Right lobe of liver (tissue), 4 donors: ENCODE results near the gene DHRS9.

ENCODE experiments used
- CTCF ChIP-seq, 4 donors: fragments of 200-600 bp in 3 of 4; fragments of 450-650 bp in 1 of 4; IDR thresholded peaks; one replicate each; pipeline versions ENCODE4 v1.5.1 to v1.8.0; 2016 to 2022; ENCODE audit warnings: antibody characterized with exemption in 4 of 4, mild to moderate bottlenecking in 2 of 4
- POLR2A ChIP-seq: fragments of 450-650 bp; IDR thresholded peaks from one replicate; pipeline ENCODE4 v1.6.1; 2017; ENCODE audit warnings: antibody characterized with exemption, mild to moderate bottlenecking
- donor health status: DM: no; HTN: no; CAD: no.
- donor health status: DM: no; HTN: no; CAD: no.
- donor health status: DM: no; HTN: yes; CAD: no.

GRCh38 chr2:169104848-169105247, 35.5 kb downstream of the DHRS9 start:
- no peak for TF ChIP-seq CTCF (IDR thresholded peaks at IDR 0.05)
- no peak for TF ChIP-seq POLR2A
